Mesenchymal stem cell (in vitro differentiated cells and primary cell): ENCODE results near the gene ACOX3.

ENCODE experiments used
- DNase-seq: peaks from one replicate; pipeline ENCODE4 v3.0.0-alpha.2; 2013
- H2AFZ ChIP-seq: one replicate; pipeline ENCODE4 v1.6.1; 2013; ENCODE audit warnings: low read depth, mild to moderate bottlenecking, control low read depth, inconsistent platforms, low read length, moderate library complexity
- H2AK5ac ChIP-seq: 2 replicates; pipeline ENCODE4 v1.6.1; 2013; ENCODE audit warnings: low read length, moderate library complexity, mild to moderate bottlenecking, inconsistent platforms; ENCODE audit not compliant: severe bottlenecking
- H2BK120ac ChIP-seq: one replicate; pipeline ENCODE4 v1.6.1; 2013; ENCODE audit warnings: low read depth, mild to moderate bottlenecking, inconsistent platforms, low read length, moderate library complexity
- H2BK12ac ChIP-seq, 2 experiments: one replicate each; pipeline ENCODE4 v1.6.1; 2013; ENCODE audit warnings: inconsistent platforms in 2 of 2, low read length in 2 of 2, mild to moderate bottlenecking in 2 of 2, moderate library complexity in 2 of 2, control low read depth in 1 of 2
- H2BK15ac ChIP-seq: one replicate; pipeline ENCODE4 v1.6.1; 2013; ENCODE audit warnings: mild to moderate bottlenecking, low read depth, inconsistent platforms; ENCODE audit not compliant: poor library complexity, severe bottlenecking
- H2BK5ac ChIP-seq: 2 replicates; pipeline ENCODE4 v1.6.1; 2013; ENCODE audit warnings: low read depth, mild to moderate bottlenecking, low read length, control low read depth, inconsistent platforms; ENCODE audit not compliant: poor library complexity, severe bottlenecking
- H3K14ac ChIP-seq, 2 experiments: one replicate each; pipeline ENCODE4 v1.6.1; 2013; ENCODE audit warnings: inconsistent platforms in 2 of 2, low read length in 2 of 2, control low read depth in 1 of 2, mild to moderate bottlenecking in 1 of 2, moderate library complexity in 1 of 2
- H3K18ac ChIP-seq, 2 experiments: one replicate each; pipeline ENCODE4 v1.6.1; 2013; ENCODE audit warnings: inconsistent platforms in 2 of 2, low read length in 2 of 2, control low read depth in 1 of 2, low read depth in 1 of 2, mild to moderate bottlenecking in 1 of 2
- H3K23ac ChIP-seq, 2 experiments: one replicate each; pipeline ENCODE4 v1.6.1; 2013; ENCODE audit warnings: inconsistent platforms in 2 of 2, low read length in 2 of 2, mild to moderate bottlenecking in 2 of 2, moderate library complexity in 2 of 2, control low read depth in 1 of 2
- H3K27ac ChIP-seq: 2 replicates; pipeline ENCODE4 v1.5.1; 2013; ENCODE audit warnings: mild to moderate bottlenecking, moderate library complexity, low read length, control low read depth, inconsistent platforms; ENCODE audit not compliant: poor library complexity, severe bottlenecking
- H3K27me3 ChIP-seq, 2 experiments: 2 replicates each; pipeline versions ENCODE4 v1.6.1 to v1.7.0; 2013; ENCODE audit warnings: low read length in 2 of 2, mild to moderate bottlenecking in 2 of 2, moderate library complexity in 2 of 2, control low read depth in 1 of 2, inconsistent platforms in 1 of 2; ENCODE audit not compliant: control insufficient read depth in 1 of 2, insufficient read depth in 1 of 2
- H3K36me3 ChIP-seq, 2 experiments: 2 replicates each; pipeline versions ENCODE4 v1.6.1 to v1.7.0; 2013; ENCODE audit warnings: low read length in 2 of 2, control low read depth in 1 of 2, inconsistent platforms in 1 of 2, low read depth in 1 of 2, mild to moderate bottlenecking in 1 of 2; ENCODE audit not compliant: insufficient read depth in 2 of 2, control insufficient read depth in 1 of 2
- H3K4ac ChIP-seq, 2 experiments: one replicate each; pipeline ENCODE4 v1.6.1; 2013; ENCODE audit warnings: inconsistent platforms in 2 of 2, low read length in 2 of 2, mild to moderate bottlenecking in 2 of 2, moderate library complexity in 2 of 2, control low read depth in 1 of 2, low read depth in 1 of 2
- H3K4me1 ChIP-seq: 2 replicates; pipeline ENCODE4 v1.6.1; 2013; ENCODE audit warnings: low read depth, low read length, control low read depth; ENCODE audit not compliant: control insufficient read depth, insufficient read depth
- H3K4me2 ChIP-seq: 2 replicates; pipeline ENCODE4 v1.6.1; 2013; ENCODE audit warnings: low read length, mild to moderate bottlenecking, inconsistent platforms; ENCODE audit not compliant: poor library complexity, severe bottlenecking
- H3K4me3 ChIP-seq, 2 experiments: 2 replicates each; pipeline versions ENCODE4 v1.5.1 to v1.7.0; 2013; ENCODE audit warnings: low read length in 2 of 2, mild to moderate bottlenecking in 2 of 2, control low read depth in 1 of 2, low read depth in 1 of 2; ENCODE audit not compliant: insufficient read depth in 1 of 2
- H3K79me1 ChIP-seq: replicated peaks from 2 replicates; pipeline ENCODE4 v1.6.1; 2013; ENCODE audit warnings: mild to moderate bottlenecking, control low read depth, low read length, inconsistent platforms; ENCODE audit not compliant: poor library complexity, severe bottlenecking
- H3K9ac ChIP-seq: 2 replicates; pipeline ENCODE4 v1.7.0; 2013; ENCODE audit warnings: mild to moderate bottlenecking, low read length, moderate library complexity
- H3K9me3 ChIP-seq: 2 replicates; pipeline ENCODE4 v1.7.0; 2013; ENCODE audit warnings: mild to moderate bottlenecking, low read length; ENCODE audit not compliant: control insufficient read depth
- H4K8ac ChIP-seq: one replicate; pipeline ENCODE4 v1.6.1; 2013; ENCODE audit warnings: inconsistent platforms, mild to moderate bottlenecking, low read length, moderate library complexity
- H4K91ac ChIP-seq: one replicate; pipeline ENCODE4 v1.6.1; 2013; ENCODE audit warnings: mild to moderate bottlenecking, low read length, inconsistent platforms
- WGBS: methylation state at CpG from one replicate; pipeline ENCODE4 v1.1.7; 2013; ENCODE audit warnings: mixed read lengths; 5-methylcytosine and 5-hydroxymethylcytosine counted together

Gene ACOX3

GRCh38 chr4:8391972-8392371 lies 48.6 kb downstream of the ACOX3 start:
- Histone ChIP-seq H3K18ac (no peak overlapping the region), H3K9ac (peak overlapping the region; percentile 11), H4K8ac (no peak overlapping the region), H2BK5ac (no peak overlapping the region), H3K9me3 (no peaks in the 10 kb centered on the region), H3K27ac (no peak overlapping the region), H2AFZ (no peak overlapping the region), H2BK15ac (no peak overlapping the region), H3K4me3 (no peak overlapping the region), H2BK120ac (no peak overlapping the region), H3K4me1 (peaks cover 36% of the 10 kb centered on the region), H3K14ac (no peak overlapping the region), H2AK5ac (no peak overlapping the region), H2BK12ac (no peak overlapping the region), H3K27me3 (no peaks in the 10 kb centered on the region), H3K23ac (no peak overlapping the region), H3K4ac (no peak overlapping the region), H3K4me2 (no peak overlapping the region), H3K36me3 (peaks cover 46 to 50% of the 10 kb centered on the region in 2 experiments), H4K91ac (no peak overlapping the region), H3K79me1 (no peaks in the 10 kb centered on the region)
- peak; percentile 78 for DNase-seq
- WGBS: 55% methylated on average over 9 of the region's 9 CpGs

GRCh38 chr4:8391071-8391470 lies 49.5 kb downstream of the ACOX3 start:
- Histone ChIP-seq H3K4me2 (no peak overlapping the region), H2BK12ac (no peak overlapping the region), H3K36me3 (peaks cover 46 to 53% of the 10 kb centered on the region in 2 experiments), H3K18ac (no peak overlapping the region), H3K23ac (no peak overlapping the region), H3K9me3 (no peaks in the 10 kb centered on the region), H3K27me3 (no peaks in the 10 kb centered on the region), H3K4me3 (no peak overlapping the region), H3K4me1 (peaks cover 36% of the 10 kb centered on the region), H3K79me1 (no peaks in the 10 kb centered on the region), H2AK5ac (no peak overlapping the region), H2AFZ (no peak overlapping the region), H2BK15ac (no peak overlapping the region), H3K14ac (no peak overlapping the region), H4K8ac (no peak overlapping the region), H2BK120ac (no peak overlapping the region), H3K9ac (no peak overlapping the region), H3K27ac (no peak overlapping the region), H3K4ac (no peak overlapping the region), H2BK5ac (no peak overlapping the region), H4K91ac (no peak overlapping the region)
- DNase-seq: no peak
- over 99% methylated on average over 7 of the region's 7 CpGs for WGBS

GRCh38 chr4:8390577-8390976 lies 49.9 kb downstream of the ACOX3 start:
- Histone ChIP-seq H2AFZ (no peak overlapping the region), H2BK120ac (no peak overlapping the region), H4K91ac (peak overlapping the region; percentile 23), H3K14ac (no peak overlapping the region), H3K23ac (no peak overlapping the region), H3K9me3 (no peaks in the 10 kb centered on the region), H3K4me3 (no peak overlapping the region), H3K18ac (no peak overlapping the region), H3K27me3 (no peaks in the 10 kb centered on the region), H3K36me3 (peaks cover 41 to 53% of the 10 kb centered on the region in 2 experiments), H2BK15ac (no peak overlapping the region), H3K4me2 (no peak overlapping the region), H3K79me1 (no peaks in the 10 kb centered on the region), H2BK5ac (no peak overlapping the region), H4K8ac (no peak overlapping the region), H3K27ac (no peak overlapping the region), H3K4me1 (peaks cover 36% of the 10 kb centered on the region), H2AK5ac (no peak overlapping the region), H3K4ac (peak overlapping the region in 1 of 2 experiments; percentile 35), H2BK12ac (no peak overlapping the region), H3K9ac (no peak overlapping the region)
- no peak for DNase-seq
- WGBS: 100% methylated on average over 4 of the region's 5 CpGs

DNA sequence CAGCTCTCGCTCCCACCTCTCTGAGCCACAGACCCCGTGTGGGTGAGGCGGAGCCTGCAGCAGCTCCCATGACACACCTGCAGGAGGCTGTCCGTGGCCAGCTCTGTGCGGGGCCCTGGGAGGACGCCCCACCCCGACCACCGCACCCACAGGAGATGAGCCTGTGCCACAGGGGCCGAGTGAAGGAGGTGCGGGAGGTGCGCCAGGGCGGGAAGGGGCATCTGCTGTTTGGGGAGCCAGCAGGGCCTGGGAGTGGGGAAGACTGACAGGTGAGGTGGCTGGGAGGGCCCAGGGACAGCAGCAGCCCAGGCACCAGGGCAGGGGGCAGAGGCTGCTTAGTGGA lies 52.0 kb downstream of the ACOX3 start:
- Histone ChIP-seq H3K36me3 (peaks cover 47 to 65% of the 10 kb centered on the region in 2 experiments), H2BK15ac (no peak overlapping the region), H3K4ac (no peak overlapping the region), H3K9ac (no peak overlapping the region), H3K23ac (no peak overlapping the region), H3K4me1 (peaks cover 40% of the 10 kb centered on the region), H3K79me1 (no peaks in the 10 kb centered on the region), H4K91ac (no peak overlapping the region), H3K27me3 (no peaks in the 10 kb centered on the region), H3K18ac (no peak overlapping the region), H2AFZ (no peak overlapping the region), H3K9me3 (no peaks in the 10 kb centered on the region), H4K8ac (no peak overlapping the region), H2BK5ac (no peak overlapping the region), H2AK5ac (no peak overlapping the region), H3K14ac (peak overlapping the region in 1 of 2 experiments; percentile 64), H3K4me2 (no peak overlapping the region), H3K4me3 (no peak overlapping the region), H2BK12ac (no peak overlapping the region), H2BK120ac (no peak overlapping the region), H3K27ac (no peak overlapping the region)
- WGBS: 99% methylated on average over 12 of the region's 12 CpGs
- no peak for DNase-seq
